WTC11 (cell line): Measurements from ENCODE around the gene RASGEF1C. TPM values are rescaled to one million over a fixed set of nuclear protein-coding genes. Genes with fewer than 3 reads are reported as not detected.

Experiments
- ATAC-seq: fragments of 200-7000 bp; cut with Tn5 transposase; 2 replicates; pipeline ENCODE4 v1.10.0; 2021; ENCODE audit warnings: mild to moderate bottlenecking, moderate library complexity
- CTCF ChIA-PET: fragments of 300-600 bp; sonication (Branson Sonifier 250); formaldehyde crosslinking; loops from one replicate; lab custom pipeline; 2021; ENCODE audit warnings: antibody characterized with exemption; lab: Charles Lee
- POLR2A ChIA-PET: fragments of 350-600 bp; sonication (Branson Sonifier 250); formaldehyde crosslinking; loops from one replicate; lab custom pipeline; 2021; ENCODE audit warnings: antibody characterized with exemption; lab: Charles Lee
- DNase-seq: peaks from one replicate; pipeline ENCODE4 v3.0.0; 2021; ENCODE audit warnings: low spot score
- H3K27ac Mint-ChIP-seq: 2 replicates; pipeline ENCODE4 v1.8.0; 2021; ENCODE audit warnings: mixed read lengths
- H3K27me3 Mint-ChIP-seq: 2 replicates; pipeline ENCODE4 v1.8.0; 2021; ENCODE audit warnings: low read depth, mild to moderate bottlenecking, moderate library complexity, mixed read lengths
- H3K36me3 Mint-ChIP-seq: 2 replicates; pipeline ENCODE4 v1.8.0; 2021; ENCODE audit warnings: mixed read lengths
- H3K4me1 Mint-ChIP-seq: 2 replicates; pipeline ENCODE4 v1.8.0; 2022; ENCODE audit warnings: mixed read lengths
- H3K4me3 Mint-ChIP-seq: 2 replicates; pipeline ENCODE4 v1.8.0; 2021; ENCODE audit warnings: mild to moderate bottlenecking, moderate library complexity, mixed read lengths
- H3K9me3 Mint-ChIP-seq: 2 replicates; pipeline ENCODE4 v1.8.0; 2021; ENCODE audit warnings: mixed read lengths
- CTCF ChIP-seq: fragments of 200-600 bp; IDR thresholded peaks from 2 replicates; pipeline ENCODE4 v1.8.0; 2022; ENCODE audit warnings: antibody characterized with exemption
- ETV6 ChIP-seq: sonication (generic); formaldehyde crosslinking; IDR thresholded peaks from 2 replicates; pipeline ENCODE4 v1.8.1; 2022; ENCODE audit warnings: mild to moderate bottlenecking, missing genetic modification reagents
- MLX ChIP-seq: sonication (generic); formaldehyde crosslinking; IDR thresholded peaks from 2 replicates; pipeline ENCODE4 v1.8.1; 2023; ENCODE audit warnings: mild to moderate bottlenecking, missing genetic modification reagents, moderate library complexity
- MYBL2 ChIP-seq: sonication (generic); formaldehyde crosslinking; IDR thresholded peaks from 2 replicates; pipeline ENCODE4 v1.8.1; 2023; ENCODE audit warnings: mild to moderate bottlenecking, moderate library complexity, missing genetic modification reagents
- NFYB ChIP-seq: sonication (generic); formaldehyde crosslinking; conservative IDR thresholded peaks from 2 replicates; pipeline ENCODE4 v1.8.0; 2022; ENCODE audit warnings: low read depth, missing genetic modification reagents
- RELA ChIP-seq: sonication (generic); formaldehyde crosslinking; IDR thresholded peaks from 2 replicates; pipeline ENCODE4 v1.8.1; 2022; ENCODE audit warnings: missing genetic modification reagents, mild to moderate bottlenecking, borderline replicate concordance
- SMAD3 ChIP-seq: sonication (generic); formaldehyde crosslinking; IDR thresholded peaks from 2 replicates; pipeline ENCODE4 v1.8.0; 2022; ENCODE audit warnings: missing genetic modification reagents, mild to moderate bottlenecking, borderline replicate concordance
- TCF7 ChIP-seq: sonication (generic); formaldehyde crosslinking; IDR thresholded peaks from 2 replicates; pipeline ENCODE4 v1.8.0; 2022; ENCODE audit warnings: mild to moderate bottlenecking, low read depth, missing genetic modification reagents, moderate library complexity
- ZBTB21 ChIP-seq: sonication (generic); formaldehyde crosslinking; IDR thresholded peaks from 2 replicates; pipeline ENCODE4 v1.8.1; 2023; ENCODE audit warnings: mild to moderate bottlenecking, missing genetic modification reagents, borderline replicate concordance
- ZMAT4 ChIP-seq: fragments of 250-450 bp; sonication (Bioruptor Pico); IDR thresholded peaks from 2 replicates; pipeline ENCODE4 v1.9.0; 2021; ENCODE audit warnings: mild to moderate bottlenecking
- ZNF138 ChIP-seq: sonication (generic); formaldehyde crosslinking; conservative IDR thresholded peaks from 2 replicates; pipeline ENCODE4 v1.8.1; 2022; ENCODE audit warnings: mild to moderate bottlenecking, moderate library complexity, missing genetic modification reagents
- ZNF396 ChIP-seq: fragments of 250-450 bp; sonication (Bioruptor Pico); IDR thresholded peaks from 2 replicates; pipeline ENCODE4 v1.8.0; 2021; ENCODE audit warnings: mild to moderate bottlenecking, moderate library complexity, borderline replicate concordance
- ZNF416 ChIP-seq: fragments of 250-450 bp; sonication (Bioruptor Pico); IDR thresholded peaks from 2 replicates; pipeline ENCODE4 v1.9.0; 2021; ENCODE audit warnings: mild to moderate bottlenecking, inconsistent platforms
- ZNF512 ChIP-seq: sonication (generic); formaldehyde crosslinking; IDR thresholded peaks from 2 replicates; pipeline ENCODE4 v1.8.1; 2022; ENCODE audit warnings: missing genetic modification reagents, borderline replicate concordance
- ZNF671 ChIP-seq: fragments of 250-450 bp; sonication (Bioruptor Pico); IDR thresholded peaks from 2 replicates; pipeline ENCODE4 v1.8.0; 2021; ENCODE audit warnings: mild to moderate bottlenecking
- total RNA-seq: library from RNA; stranded (reverse); gene quantifications from 3 replicates; pipeline ENCODE4 v1.2.3, GENCODE V29; 2021
- TF ChIP-seq, protein P1 (sequence below): fragments of 250-450 bp; sonication (Bioruptor Pico); IDR thresholded peaks from 2 replicates; pipeline ENCODE4 v1.9.0; 2021; ENCODE audit warnings: moderate library complexity, mild to moderate bottlenecking, inconsistent platforms, borderline replicate concordance
- TF ChIP-seq, protein P2 (sequence below): sonication (generic); formaldehyde crosslinking; IDR thresholded peaks from 2 replicates; pipeline ENCODE4 v1.8.0; 2022; ENCODE audit warnings: mild to moderate bottlenecking, missing genetic modification reagents
- TF ChIP-seq, protein P3 (sequence below): sonication (generic); formaldehyde crosslinking; IDR thresholded peaks from 2 replicates; pipeline ENCODE4 v1.8.1; 2022; ENCODE audit warnings: low read depth, mild to moderate bottlenecking, moderate library complexity, missing genetic modification reagents, borderline replicate concordance
- TF ChIP-seq, protein P4 (sequence below): sonication (generic); formaldehyde crosslinking; IDR thresholded peaks from 2 replicates; pipeline ENCODE4 v1.8.0; 2022; ENCODE audit warnings: mild to moderate bottlenecking, missing genetic modification reagents
- TF ChIP-seq, protein P5 (sequence below): sonication (generic); formaldehyde crosslinking; IDR thresholded peaks from 2 replicates; pipeline ENCODE4 v1.8.1; 2023; ENCODE audit warnings: mild to moderate bottlenecking, missing genetic modification reagents

The RASGEF1C gene
- total RNA-seq, 1 experiment from 2014 or later: 0.96 TPM

DNA sequence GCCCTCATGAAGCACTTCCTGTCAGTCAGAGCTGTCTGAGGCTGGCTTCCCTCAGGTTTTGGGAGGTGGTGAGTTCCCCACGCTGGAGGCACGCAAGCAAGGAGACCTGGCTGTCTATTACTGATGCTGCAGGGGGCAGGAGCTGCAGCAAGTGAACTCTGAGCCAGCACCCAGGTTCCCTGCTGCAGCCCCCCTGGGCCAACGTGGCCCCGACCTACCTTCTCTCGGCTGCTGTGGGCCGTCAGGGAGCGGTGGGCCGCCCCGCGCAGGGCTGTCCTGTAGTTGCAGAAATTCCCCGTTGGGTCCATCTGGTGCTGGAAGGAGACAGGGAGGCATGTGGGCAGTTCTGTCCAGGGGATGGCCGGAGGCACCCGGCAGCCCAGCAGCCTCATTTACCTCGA, 90.6 kb downstream of the RASGEF1C start:
- H3K27ac Mint-ChIP-seq: no peak overlapping the region
- no peak for ATAC-seq
- H3K36me3 Mint-ChIP-seq: no peaks in the 10 kb centered on the region
- H3K9me3 Mint-ChIP-seq: no peaks in the 10 kb centered on the region
- DNase-seq: no peak
- no peak overlapping the region for H3K4me3 Mint-ChIP-seq
- no peak for TF ChIP-seq TCF7 (CRISPR knock-in tag)
- TF ChIP-seq ZNF671: no peak
- TF ChIP-seq ZMAT4 (CRISPR knock-in tag): no peak
- TF ChIP-seq MLX (CRISPR knock-in tag): no peak
- TF ChIP-seq SMAD3 (CRISPR knock-in tag): no peak
- TF ChIP-seq, protein P1, sequence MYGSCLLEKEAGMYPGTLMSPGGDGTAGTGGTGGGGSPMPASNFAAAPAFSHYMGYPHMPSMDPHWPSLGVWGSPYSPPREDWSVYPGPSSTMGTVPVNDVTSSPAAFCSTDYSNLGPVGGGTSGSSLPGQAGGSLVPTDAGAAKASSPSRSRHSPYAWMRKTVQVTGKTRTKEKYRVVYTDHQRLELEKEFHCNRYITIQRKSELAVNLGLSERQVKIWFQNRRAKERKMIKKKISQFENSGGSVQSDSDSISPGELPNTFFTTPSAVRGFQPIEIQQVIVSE: no peak
- no peak for TF ChIP-seq RELA (CRISPR knock-in tag)
- no peak for TF ChIP-seq CTCF
- no peak for TF ChIP-seq ZNF416 (CRISPR knock-in tag)
- TF ChIP-seq ZNF512 (CRISPR knock-in tag): no peak
- TF ChIP-seq ETV6 (CRISPR knock-in tag): no peak
- no peak for TF ChIP-seq ZNF138 (CRISPR knock-in tag)
- TF ChIP-seq, protein P2, sequence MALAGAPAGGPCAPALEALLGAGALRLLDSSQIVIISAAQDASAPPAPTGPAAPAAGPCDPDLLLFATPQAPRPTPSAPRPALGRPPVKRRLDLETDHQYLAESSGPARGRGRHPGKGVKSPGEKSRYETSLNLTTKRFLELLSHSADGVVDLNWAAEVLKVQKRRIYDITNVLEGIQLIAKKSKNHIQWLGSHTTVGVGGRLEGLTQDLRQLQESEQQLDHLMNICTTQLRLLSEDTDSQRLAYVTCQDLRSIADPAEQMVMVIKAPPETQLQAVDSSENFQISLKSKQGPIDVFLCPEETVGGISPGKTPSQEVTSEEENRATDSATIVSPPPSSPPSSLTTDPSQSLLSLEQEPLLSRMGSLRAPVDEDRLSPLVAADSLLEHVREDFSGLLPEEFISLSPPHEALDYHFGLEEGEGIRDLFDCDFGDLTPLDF (CRISPR knock-in tag): no peak
- TF ChIP-seq ZNF396 (CRISPR knock-in tag): no peak
- no peak for TF ChIP-seq MYBL2 (CRISPR knock-in tag)
- TF ChIP-seq, protein P3, sequence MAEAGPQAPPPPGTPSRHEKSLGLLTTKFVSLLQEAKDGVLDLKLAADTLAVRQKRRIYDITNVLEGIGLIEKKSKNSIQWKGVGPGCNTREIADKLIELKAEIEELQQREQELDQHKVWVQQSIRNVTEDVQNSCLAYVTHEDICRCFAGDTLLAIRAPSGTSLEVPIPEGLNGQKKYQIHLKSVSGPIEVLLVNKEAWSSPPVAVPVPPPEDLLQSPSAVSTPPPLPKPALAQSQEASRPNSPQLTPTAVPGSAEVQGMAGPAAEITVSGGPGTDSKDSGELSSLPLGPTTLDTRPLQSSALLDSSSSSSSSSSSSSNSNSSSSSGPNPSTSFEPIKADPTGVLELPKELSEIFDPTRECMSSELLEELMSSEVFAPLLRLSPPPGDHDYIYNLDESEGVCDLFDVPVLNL (CRISPR knock-in tag): no peak
- H3K4me1 Mint-ChIP-seq: no peaks in the 10 kb centered on the region
- CTCF ChIA-PET: interaction anchor here (0.7 kb wide), 1 partner anchor 501 kb away, joined by 4 read pairs; no protein-coding TSS in a partner anchor
- H3K27me3 Mint-ChIP-seq: no peaks in the 10 kb centered on the region
- POLR2A ChIA-PET: no interaction called here

GRCh38 chr5:180117000-180117725, 91.8 kb downstream of the RASGEF1C start:
- Mint-ChIP-seq H3K9me3 (no peaks in the 10 kb centered on the region), H3K27ac (no peak overlapping the region), H3K36me3 (no peaks in the 10 kb centered on the region), H3K27me3 (no peaks in the 10 kb centered on the region), H3K4me3 (no peak overlapping the region), H3K4me1 (no peaks in the 10 kb centered on the region)
- DNase-seq: no peak
- POLR2A ChIA-PET: no interaction called here
- ATAC-seq: peak; percentile 59
- CTCF ChIA-PET: interaction anchor here (1.0 to 1.7 kb wide), 5 partner anchors 10 to 112 kb away, joined by 3 to 7 read pairs (median 3); partner anchors contain the start of gene RASGEF1C
- TF ChIP-seq, protein P4, sequence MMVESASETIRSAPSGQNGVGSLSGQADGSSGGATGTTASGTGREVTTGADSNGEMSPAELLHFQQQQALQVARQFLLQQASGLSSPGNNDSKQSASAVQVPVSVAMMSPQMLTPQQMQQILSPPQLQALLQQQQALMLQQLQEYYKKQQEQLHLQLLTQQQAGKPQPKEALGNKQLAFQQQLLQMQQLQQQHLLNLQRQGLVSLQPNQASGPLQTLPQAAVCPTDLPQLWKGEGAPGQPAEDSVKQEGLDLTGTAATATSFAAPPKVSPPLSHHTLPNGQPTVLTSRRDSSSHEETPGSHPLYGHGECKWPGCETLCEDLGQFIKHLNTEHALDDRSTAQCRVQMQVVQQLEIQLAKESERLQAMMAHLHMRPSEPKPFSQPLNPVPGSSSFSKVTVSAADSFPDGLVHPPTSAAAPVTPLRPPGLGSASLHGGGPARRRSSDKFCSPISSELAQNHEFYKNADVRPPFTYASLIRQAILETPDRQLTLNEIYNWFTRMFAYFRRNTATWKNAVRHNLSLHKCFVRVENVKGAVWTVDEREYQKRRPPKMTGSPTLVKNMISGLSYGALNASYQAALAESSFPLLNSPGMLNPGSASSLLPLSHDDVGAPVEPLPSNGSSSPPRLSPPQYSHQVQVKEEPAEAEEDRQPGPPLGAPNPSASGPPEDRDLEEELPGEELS: no peak
- TF ChIP-seq, protein P5, sequence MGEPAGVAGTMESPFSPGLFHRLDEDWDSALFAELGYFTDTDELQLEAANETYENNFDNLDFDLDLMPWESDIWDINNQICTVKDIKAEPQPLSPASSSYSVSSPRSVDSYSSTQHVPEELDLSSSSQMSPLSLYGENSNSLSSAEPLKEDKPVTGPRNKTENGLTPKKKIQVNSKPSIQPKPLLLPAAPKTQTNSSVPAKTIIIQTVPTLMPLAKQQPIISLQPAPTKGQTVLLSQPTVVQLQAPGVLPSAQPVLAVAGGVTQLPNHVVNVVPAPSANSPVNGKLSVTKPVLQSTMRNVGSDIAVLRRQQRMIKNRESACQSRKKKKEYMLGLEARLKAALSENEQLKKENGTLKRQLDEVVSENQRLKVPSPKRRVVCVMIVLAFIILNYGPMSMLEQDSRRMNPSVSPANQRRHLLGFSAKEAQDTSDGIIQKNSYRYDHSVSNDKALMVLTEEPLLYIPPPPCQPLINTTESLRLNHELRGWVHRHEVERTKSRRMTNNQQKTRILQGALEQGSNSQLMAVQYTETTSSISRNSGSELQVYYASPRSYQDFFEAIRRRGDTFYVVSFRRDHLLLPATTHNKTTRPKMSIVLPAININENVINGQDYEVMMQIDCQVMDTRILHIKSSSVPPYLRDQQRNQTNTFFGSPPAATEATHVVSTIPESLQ (CRISPR knock-in tag): no peak
- TF ChIP-seq NFYB (CRISPR knock-in tag) (no peak), ETV6 (CRISPR knock-in tag) (no peak), ZBTB21 (CRISPR knock-in tag) (no peak)
